GM18505 (cell line): ENCODE data around the gene MID1.

Source experiments
- ATAC-seq: cut with Tn5 transposase; IDR thresholded peaks from one replicate; pipeline ENCODE4 v1.9.1; 2021; ENCODE audit not compliant: unreplicated experiment
- POLR2A ChIP-seq: IDR thresholded peaks from 4 replicates; pipeline ENCODE4 v1.6.1; 2011; ENCODE audit warnings: borderline replicate concordance; ENCODE audit not compliant: insufficient read depth, insufficient read length; ENCODE audit errors: extremely low read depth

The MID1 gene

GRCh38 chrX:10620121-10620699 lies at the start of gene MID1:
TSS of gene MID1 (minus strand) at chrX:10620585. CDS start at chrX:10567547, 53,038 bp downstream.
- no peak for ATAC-seq
- TF ChIP-seq POLR2A: no peak

GRCh38 chrX:10667143-10667542 lies 46.8 kb upstream of the MID1 start:
- ATAC-seq: no peak
- TF ChIP-seq POLR2A: no peak

GRCh38 chrX:10666102-10666501 lies 45.7 kb upstream of the MID1 start:
- TF ChIP-seq POLR2A: no peak
- no peak for ATAC-seq

GRCh38 chrX:10665681-10666080 lies 45.3 kb upstream of the MID1 start:
- TF ChIP-seq POLR2A: no peak
- ATAC-seq: no peak

- no peak for TF ChIP-seq POLR2A
- ATAC-seq: no peak
Observed at GRCh38 chrX:10660171-10660570, 39.8 kb upstream of the MID1 start.

- no peak for TF ChIP-seq POLR2A
- ATAC-seq: no peak
Observed at GRCh38 chrX:10656214-10656613, 35.8 kb upstream of the MID1 start.

GRCh38 chrX:10654960-10655359 lies 34.6 kb upstream of the MID1 start:
- no peak for TF ChIP-seq POLR2A
- ATAC-seq: no peak

- ATAC-seq: no peak
- TF ChIP-seq POLR2A: no peak
Observed at GRCh38 chrX:10653302-10653701, 32.9 kb upstream of the MID1 start.

- no peak for ATAC-seq
Observed at GRCh38 chrX:10649265-10649664, 28.9 kb upstream of the MID1 start.

GRCh38 chrX:10648614-10649013 lies 28.2 kb upstream of the MID1 start:
- no peak for TF ChIP-seq POLR2A
- ATAC-seq: no peak

More at GRCh38 chrX:10649265-10649664, 28.9 kb upstream of the MID1 start:
- TF ChIP-seq POLR2A: no peak

- ATAC-seq: no peak
- TF ChIP-seq POLR2A: no peak
Observed at GRCh38 chrX:10636851-10637250, 16.5 kb upstream of the MID1 start.

GRCh38 chrX:10636337-10636736 lies 16.0 kb upstream of the MID1 start:
- no peak for TF ChIP-seq POLR2A
- ATAC-seq: no peak

GRCh38 chrX:10634392-10635161 lies 14.2 kb upstream of the MID1 start:
- no peak for ATAC-seq
- no peak for TF ChIP-seq POLR2A

GRCh38 chrX:10633722-10634121 lies 13.3 kb upstream of the MID1 start:
- TF ChIP-seq POLR2A: no peak
- no peak for ATAC-seq
